ENCODE results near the gene ACTR6. TPM values are rescaled to one million over a fixed set of nuclear protein-coding genes. Genes with fewer than 3 reads are reported as not detected.

ACTR6 gene
- total and polyA plus RNA-seq, 12 donors, result 9.4 to 27.5 (median 19.6) TPM

DNA sequence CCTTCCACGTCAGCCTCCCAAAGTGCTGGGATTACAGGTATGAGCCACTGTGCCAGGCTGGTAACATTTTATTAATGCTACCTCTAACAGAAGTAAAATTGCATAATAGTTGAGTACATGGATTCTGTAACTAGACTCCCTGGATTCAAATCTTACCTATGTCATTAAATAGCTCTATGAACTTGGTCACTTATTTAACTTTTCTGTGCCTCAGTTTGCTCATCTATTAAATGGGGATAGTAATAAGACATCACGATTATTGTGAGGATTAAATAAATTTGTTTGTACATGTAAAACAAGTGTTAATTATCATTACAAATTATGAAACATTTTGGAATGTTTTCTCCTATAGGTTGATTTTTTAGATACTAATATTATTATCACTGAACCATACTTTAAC, 6.7 kb downstream of the ACTR6 start:
- Histone ChIP-seq H3K36me3 (peaks cover 0 to 90% (median 58%) of the 10 kb centered on the region in 9 donors), H3K27me3 (no peaks in the 10 kb centered on the region), H3K27ac (no peak overlapping the region), H3K4me1 (peaks cover 0 to 9% (median under 1%) of the 10 kb centered on the region in 9 donors), H3K4me3 (no peak overlapping the region), H3K9me3 (no peaks in the 10 kb centered on the region)
- TF ChIP-seq, protein P1, sequence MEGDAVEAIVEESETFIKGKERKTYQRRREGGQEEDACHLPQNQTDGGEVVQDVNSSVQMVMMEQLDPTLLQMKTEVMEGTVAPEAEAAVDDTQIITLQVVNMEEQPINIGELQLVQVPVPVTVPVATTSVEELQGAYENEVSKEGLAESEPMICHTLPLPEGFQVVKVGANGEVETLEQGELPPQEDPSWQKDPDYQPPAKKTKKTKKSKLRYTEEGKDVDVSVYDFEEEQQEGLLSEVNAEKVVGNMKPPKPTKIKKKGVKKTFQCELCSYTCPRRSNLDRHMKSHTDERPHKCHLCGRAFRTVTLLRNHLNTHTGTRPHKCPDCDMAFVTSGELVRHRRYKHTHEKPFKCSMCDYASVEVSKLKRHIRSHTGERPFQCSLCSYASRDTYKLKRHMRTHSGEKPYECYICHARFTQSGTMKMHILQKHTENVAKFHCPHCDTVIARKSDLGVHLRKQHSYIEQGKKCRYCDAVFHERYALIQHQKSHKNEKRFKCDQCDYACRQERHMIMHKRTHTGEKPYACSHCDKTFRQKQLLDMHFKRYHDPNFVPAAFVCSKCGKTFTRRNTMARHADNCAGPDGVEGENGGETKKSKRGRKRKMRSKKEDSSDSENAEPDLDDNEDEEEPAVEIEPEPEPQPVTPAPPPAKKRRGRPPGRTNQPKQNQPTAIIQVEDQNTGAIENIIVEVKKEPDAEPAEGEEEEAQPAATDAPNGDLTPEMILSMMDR (IDR thresholded peaks at IDR 0.05), result no peak
- ATAC-seq (no peak), DNase-seq (no peak)
- intact Hi-C loops (cut with DNase I), result loop anchor here in 1 of 10 donors (10.0 kb wide), 1 partner anchor 143 kb away; no protein-coding TSS in a partner anchor
- WGBS, 2 donors, result 95 to 97% methylated on average over 2 of the region's 2 CpGs

DNA sequence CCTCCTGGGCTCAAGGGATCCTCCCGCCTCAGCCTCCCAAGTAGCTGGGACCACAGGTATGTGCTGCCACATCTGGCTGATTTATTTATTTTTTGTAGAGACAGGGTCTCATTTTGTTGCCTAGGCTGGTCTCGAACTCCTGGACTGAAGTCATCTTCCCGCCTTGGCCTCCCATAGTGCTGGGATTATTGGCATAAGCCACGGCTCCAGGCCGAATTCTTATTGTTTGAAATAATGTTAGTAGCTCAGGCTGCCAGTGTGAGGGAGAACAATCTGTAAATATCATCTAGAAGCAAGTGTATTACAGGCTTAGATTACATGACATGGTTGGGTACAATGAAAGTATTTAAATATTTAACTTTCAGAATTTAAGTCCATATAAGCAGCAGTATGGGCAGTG, 8.2 kb downstream of the ACTR6 start:
- no peak for DNase-seq
- no peak for ATAC-seq
- Histone ChIP-seq H3K36me3 (peaks cover 0 to 97% (median 69%) of the 10 kb centered on the region in 9 donors), H3K27me3 (no peaks in the 10 kb centered on the region), H3K27ac (no peak overlapping the region), H3K4me3 (no peak overlapping the region), H3K9me3 (no peaks in the 10 kb centered on the region), H3K4me1 (no peaks in the 10 kb centered on the region)
- TF ChIP-seq, protein P1 (IDR thresholded peaks at IDR 0.05), result no peak
- intact Hi-C loops (cut with DNase I), result loop anchor here in 1 of 10 donors (10.0 kb wide), 1 partner anchor 144 kb away; no protein-coding TSS in a partner anchor
- 96% methylated on average over 5 of the region's 5 CpGs for WGBS, 2 donors

DNA sequence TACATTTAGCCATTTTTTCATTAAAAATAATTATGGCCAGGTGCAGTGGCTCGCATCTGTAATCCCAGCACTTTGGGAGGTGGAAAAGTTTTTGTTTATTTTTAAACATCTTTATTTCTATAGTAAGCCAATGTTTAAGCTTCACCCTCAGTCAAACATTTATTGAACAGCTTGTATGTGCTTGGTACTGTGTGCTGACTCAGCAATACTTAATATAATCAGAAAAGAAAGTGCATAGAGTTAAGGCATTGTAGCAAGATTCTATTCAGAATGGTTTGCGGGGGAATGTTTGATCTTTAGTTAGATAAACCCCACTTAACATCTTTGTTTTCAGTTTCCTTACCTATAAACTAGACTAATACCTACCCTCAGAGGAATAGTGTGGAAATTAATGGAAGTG, 11.1 kb downstream of the ACTR6 start:
- TF ChIP-seq, protein P1 (IDR thresholded peaks at IDR 0.05), result no peak
- H3K9me3 ChIP-seq, result no peaks in the 10 kb centered on the region
- H3K27ac ChIP-seq, result no peak overlapping the region
- H3K4me1 ChIP-seq, result no peaks in the 10 kb centered on the region
- no peak for DNase-seq
- peaks cover 0 to 100% (median 59%) of the 10 kb centered on the region in 9 donors for H3K36me3 ChIP-seq
- H3K4me3 ChIP-seq, result no peak overlapping the region
- no peak for ATAC-seq
- intact Hi-C loops (cut with DNase I), result no loop called here
- WGBS, 2 donors, result 90 to 95% methylated on average over 2 of the region's 2 CpGs
- H3K27me3 ChIP-seq, result no peaks in the 10 kb centered on the region

DNA sequence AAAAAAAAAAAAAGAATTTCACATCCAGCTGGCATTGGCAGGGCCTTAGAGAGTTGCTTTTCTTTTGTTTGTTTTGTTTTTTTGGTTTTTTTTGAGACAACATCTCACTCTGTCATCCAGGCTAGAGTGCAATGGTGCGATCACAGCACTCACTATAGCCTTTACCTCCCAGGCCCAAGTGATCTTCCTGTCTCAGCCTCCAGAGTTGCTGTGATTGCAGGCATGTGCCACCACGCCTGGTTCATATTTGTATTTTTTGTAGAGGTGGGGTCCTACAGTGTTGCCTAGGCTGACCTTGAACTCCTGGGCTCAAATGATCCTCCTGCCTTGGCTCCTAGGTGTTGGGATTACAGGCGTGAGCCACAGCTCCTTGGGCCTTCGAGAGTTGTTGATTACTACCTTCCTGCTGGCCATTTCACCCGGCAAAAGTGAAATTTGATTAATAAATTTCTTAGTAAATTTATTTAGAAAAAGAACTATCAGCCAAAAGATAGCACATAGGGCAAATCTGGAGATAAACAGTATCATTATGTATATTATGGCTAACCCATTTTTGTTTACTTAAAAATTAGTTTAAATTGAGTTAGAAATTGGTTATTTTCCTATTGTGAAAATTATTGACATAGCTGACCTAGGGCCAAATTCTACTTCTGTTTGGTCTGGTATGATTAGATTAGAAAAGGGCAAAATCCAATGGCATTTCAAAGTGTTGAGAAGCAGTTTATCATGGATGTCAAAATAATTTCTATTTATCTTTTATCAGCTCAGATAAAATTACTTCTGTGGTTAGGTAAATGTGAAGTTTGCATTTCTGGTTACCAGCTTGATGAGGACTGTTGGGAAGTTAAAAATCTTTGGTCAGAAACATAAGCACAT, 12.6 kb downstream of the ACTR6 start:
- no peaks in the 10 kb centered on the region for H3K4me1 ChIP-seq
- intact Hi-C loops (cut with DNase I), result no loop called here
- WGBS, 2 donors, result 95 to 96% methylated on average over 5 of the region's 5 CpGs
- peaks cover 0 to 100% (median 51%) of the 10 kb centered on the region in 9 donors for H3K36me3 ChIP-seq
- H3K9me3 ChIP-seq, result no peaks in the 10 kb centered on the region
- no peak overlapping the region for H3K27ac ChIP-seq
- DNase-seq, result no peak
- no peaks in the 10 kb centered on the region for H3K27me3 ChIP-seq
- TF ChIP-seq, protein P1 (IDR thresholded peaks at IDR 0.05), result no peak
- no peak for ATAC-seq
- H3K4me3 ChIP-seq, result no peak overlapping the region
